ENCODE measurements around the gene CD320.
"Not testable (repeated sequence)": the region's sequence is repeated elsewhere in the genome, so short reads cannot be mapped to it uniquely, and the experiment has no call there.

Gene CD320

DNA sequence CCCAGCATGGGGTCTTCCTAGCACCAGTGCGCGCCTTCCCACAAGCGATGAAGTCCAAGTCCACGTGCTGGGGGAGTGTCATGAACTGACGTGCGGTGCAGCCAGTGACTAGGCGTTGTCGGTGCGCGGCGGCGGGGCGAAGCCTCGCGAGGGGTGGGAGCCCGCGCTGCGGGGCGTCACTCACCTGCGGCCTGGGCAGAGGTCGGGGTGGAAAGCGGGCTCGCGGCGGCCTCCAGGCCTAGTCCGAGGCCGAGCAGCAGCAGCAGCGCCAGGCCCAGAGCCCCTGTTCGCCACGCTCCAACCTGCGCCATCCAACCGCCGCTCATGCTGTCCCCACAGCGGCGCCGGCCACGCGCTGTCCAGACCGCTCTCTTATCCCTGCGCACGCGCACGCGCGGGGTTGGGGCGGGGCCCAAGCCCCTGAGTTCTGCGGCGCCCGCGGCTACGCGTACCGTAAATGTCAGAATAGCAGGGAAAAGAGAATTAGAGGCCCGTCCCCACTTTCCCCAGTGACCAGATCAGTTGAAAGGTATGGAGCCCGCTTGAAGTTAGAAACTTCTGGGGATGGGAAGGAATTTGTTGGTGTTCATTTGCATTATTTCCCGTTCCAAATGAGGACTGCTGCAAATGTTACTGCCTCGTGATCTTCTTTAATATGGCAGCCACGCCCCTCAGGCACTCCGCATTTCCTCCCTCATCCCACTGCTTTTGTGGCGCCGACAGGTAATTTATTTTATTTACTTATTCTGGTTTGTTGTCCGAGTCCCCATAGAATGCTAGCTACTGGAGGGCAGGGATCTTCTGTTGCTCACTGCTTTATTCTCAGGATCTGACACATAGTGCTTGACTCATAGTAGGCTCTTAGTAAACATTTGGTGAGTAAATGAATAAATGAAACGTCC is at the start of gene CD320:
Gene CD320 (minus strand): TSS at position 394 of the 902 bp plus-strand sequence. CDS start 68 bp downstream, at position 326.
- DNase-seq = peak; percentile 86

DNA sequence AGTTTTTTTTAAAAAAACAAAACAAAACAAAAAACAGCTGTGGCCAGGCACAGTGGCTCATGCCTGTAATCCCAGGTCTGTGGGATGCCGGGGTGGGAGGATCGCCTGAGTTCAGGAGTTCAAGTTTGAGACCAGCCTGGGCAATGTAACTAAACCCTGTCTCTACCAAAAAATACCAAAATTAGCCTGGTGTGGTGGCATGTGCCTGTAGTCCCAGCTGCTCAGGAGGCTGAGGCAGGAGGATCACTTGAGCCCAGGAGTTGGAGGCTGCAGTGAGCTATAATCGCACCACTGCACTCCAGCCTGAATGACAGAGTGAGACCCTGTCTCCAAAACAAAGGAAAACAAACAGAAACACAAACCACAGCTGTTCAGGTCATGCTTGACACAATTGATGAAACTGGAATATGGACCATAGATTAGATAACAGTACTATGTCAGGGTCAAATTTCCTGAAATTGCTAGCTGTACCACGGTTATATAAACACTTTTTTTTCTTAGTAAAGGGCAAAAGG is 48.9 kb upstream of the CD320 start:
- DNase-seq = no peak

DNA sequence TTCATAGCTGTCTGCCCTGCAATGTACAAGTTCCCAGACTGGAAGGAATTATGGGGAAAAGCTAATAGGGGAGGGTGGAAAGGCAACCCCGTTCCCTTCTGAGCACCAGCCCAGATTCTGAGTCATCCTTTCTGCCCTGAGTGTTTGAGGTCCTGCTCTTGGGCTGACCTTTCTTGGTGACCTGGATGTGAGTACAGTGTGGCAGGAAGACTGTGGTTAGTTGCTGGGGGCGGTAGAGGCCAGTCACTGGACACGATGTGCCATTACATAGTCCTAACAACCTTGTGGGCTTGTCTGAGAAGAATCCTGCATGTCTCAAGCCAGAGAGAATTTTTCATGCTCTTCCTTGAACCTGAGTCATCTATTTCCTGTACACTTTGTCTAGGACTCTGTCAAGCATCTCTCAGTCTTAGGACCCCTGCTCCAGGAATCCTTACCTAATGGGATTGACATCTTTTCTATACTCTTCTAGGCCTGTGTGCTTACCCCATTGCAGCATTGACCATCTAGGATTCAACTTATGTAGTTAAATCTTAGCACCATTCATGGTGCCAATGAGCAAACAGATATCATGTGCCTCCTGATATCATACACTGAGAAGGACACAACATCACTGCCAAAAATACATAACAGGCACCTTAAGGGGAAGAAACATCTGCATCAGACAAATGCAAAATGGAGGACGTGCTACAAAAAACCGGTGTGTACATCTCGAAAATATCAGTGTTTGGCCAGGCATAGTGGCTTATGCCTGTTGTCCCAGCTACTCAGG is 47.7 kb upstream of the CD320 start:
- no peak for DNase-seq

DNA sequence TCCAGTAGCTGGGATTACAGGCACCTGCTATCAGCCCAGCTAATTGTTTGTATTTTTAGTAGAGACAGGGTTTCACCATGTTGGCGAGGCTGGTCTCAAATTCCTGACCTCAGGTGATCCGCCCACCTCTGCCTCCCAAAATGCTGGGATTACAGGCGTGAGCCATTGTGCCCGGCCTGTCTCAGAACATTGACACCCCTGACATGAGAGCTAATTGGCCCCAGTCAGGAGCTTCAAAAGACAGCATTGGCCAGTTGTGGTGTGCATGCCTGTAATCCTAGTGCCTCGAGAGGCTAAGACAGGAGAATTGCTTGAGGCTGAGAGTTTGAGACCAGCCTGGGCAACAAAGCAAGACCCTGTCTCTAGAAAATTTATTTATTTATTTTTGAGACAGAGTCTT is 44.7 kb upstream of the CD320 start:
- not testable (repeated sequence) for DNase-seq

GRCh38 chr19:8352134-8352827 is 44.1 kb upstream of the CD320 start:
- DNase-seq = no peak

GRCh38 chr19:8349629-8350372 is 41.6 kb upstream of the CD320 start:
- not testable (repeated sequence) for DNase-seq

- DNase-seq = no peak
Measured at GRCh38 chr19:8343483-8343844, 35.3 kb upstream of the CD320 start.

GRCh38 chr19:8342684-8343482 is 34.7 kb upstream of the CD320 start, which contains the start of gene KANK3:
TSS of gene KANK3 (minus strand) at chr19:8343262. CDS start at chr19:8337828, 5,434 bp downstream.
- peak; percentile 94 for DNase-seq

GRCh38 chr19:8342316-8342683 is 34.1 kb upstream of the CD320 start:
- no peak for DNase-seq

DNA sequence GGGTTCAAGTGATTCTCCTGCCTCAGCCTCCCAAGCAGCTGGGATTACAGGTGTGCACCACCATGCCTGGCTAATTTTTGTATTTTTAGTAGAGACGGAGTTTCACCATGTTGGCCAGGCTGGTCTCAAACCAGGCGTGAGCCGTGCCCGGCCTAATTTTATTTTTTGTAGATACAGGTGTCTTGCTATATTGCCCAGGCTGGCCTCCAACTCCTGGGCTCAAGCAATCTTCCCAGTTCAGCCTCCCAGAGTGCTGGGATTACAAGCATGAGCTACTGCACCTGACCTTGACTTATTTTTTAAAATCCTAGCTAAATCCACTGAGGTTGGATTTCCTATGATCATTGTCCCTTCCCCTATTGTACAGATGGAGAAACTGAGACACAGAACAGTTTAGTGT is 33.3 kb upstream of the CD320 start:
- DNase-seq = not testable (repeated sequence)

DNA sequence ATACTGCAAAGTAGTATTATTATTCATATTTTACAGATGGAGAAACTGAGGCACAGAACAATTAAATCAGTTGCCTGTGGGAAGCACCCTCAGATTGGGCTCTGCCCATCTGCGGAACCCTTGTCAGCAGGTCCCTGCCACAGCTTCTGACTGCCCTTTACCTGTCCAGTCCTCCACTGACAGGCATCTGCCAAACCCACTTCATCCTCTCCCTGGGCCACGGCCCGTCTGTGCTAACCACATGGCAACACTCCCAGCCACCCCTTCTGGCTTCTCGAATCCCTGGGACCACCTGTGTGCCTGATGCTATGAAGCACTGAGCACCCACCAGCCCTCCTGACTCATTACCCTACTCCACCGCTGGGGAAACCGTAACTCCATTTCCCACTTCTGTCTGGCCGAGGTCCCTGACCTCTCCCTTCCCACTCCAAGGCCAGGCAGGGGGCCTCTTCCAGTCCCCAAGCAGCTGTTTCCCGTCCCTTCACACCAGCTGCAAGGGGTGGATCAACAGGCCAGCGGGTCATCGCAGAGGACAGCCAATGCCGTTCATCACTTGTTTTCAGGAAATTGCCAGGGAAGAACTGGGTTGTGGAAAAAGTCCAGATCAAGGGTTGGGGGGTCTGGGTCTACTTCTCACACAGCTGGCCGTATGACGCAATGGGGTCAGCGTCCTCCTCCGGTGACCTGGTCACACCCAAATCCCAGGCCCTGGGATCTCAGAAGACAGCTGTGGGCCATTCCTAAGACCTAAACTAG is 32.4 kb upstream of the CD320 start:
- DNase-seq = no peak

DNA sequence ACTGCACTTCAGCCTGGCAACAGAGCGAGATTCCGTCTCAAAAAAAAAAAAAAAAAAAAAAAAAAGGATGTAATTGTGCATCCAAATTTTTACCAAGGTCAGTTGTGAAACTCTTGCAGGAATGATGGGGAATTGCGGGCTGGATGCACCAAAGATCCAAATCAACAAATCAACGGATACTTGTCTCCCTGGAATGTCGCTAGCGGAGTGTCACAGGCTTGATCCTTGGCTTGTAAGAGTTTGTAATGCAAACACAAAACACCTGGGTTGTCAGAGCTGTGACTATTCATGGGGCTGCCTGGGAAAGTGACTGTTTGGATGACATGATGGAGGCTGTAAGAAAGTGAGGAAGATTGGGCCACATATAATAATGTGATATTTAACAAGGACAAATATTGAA is 30.7 kb upstream of the CD320 start:
- DNase-seq = no peak

- no peak for DNase-seq
Measured at GRCh38 chr19:8337728-8338127, 29.6 kb upstream of the CD320 start.

GRCh38 chr19:8336660-8337059 is 28.5 kb upstream of the CD320 start:
- DNase-seq = no peak

DNA sequence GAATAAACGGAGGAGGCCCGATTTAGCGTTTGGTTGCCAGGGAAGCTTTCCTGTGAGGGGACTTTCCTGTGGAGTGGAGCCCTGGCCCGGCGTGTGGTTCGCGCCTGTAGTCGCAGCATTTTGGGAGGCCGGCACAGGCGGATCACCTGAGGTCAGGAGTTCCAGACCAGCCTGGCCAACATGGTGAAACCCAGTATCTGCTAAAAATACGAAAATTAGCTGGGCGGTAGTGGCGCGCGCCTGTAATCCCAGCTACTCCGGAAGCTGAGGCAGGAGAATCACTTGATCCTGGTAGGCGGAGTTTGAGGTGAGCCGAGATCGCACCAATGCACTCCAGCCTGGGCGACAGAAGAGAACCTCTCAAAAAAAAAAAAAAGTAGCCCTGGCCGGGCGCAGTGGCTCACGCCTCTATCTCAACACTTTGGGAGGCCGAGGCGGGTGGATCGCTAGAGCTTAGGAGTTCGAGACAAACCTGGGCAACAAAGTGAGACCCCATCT is 28.0 kb upstream of the CD320 start:
- DNase-seq = no peak

- peak; percentile 26 for DNase-seq
Measured at GRCh38 chr19:8335343-8336071, 27.3 kb upstream of the CD320 start.

GRCh38 chr19:8334458-8335342 is 26.5 kb upstream of the CD320 start:
- DNase-seq = no peak

DNA sequence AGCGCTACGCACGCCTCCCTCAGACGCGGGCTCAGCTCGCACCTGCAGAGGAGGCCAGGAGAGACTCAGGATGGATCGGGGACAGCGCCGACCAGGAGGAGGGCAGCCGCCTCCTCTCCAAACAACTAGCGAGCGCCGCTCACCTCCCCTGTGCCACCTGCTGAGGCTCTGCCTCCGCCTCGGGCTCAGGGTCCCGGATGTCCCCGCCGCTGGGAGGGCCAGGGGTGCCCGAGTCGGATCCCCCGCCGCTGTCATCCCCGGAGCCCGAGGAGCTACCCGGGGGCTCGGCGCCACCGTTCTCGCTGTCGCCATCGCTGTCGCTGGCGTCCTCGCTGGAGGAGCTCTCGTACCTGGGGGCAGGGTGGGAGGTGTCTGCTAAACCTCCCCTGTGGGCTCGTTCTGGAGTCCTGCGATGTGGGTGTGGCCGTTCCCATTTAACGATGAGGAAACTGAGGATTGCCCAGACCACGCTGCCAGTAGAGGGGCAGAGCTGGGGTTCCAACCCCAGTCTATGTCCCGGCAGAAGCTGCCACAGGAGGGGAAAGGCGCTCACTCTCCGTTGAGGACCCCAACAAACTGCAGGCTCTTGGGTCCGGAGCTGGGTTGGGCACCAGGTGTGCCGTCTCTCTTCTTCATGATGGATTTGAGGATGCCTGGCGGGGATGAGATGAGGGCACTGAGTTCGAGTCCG is 25.8 kb upstream of the CD320 start:
- DNase-seq = no peak
